Activated naive CD4-positive, alpha-beta T cell treated with anti-CD3 and anti-CD28 coated beads, Interleukin-2, amount 50 U/mL, for 24 hours (primary cell): ENCODE data around the gene CNOT1.
"Not testable (repeated sequence)": the region's sequence is repeated elsewhere in the genome, so short reads cannot be mapped to it uniquely, and the experiment has no call there.

Experiments
- H3K27ac Mint-ChIP-seq: one replicate; pipeline ENCODE4 v1.8.0; 2021; ENCODE audit warnings: mild to moderate bottlenecking, mixed read lengths
- H3K27me3 Mint-ChIP-seq: one replicate; pipeline ENCODE4 v1.8.0; 2021; ENCODE audit warnings: mixed read lengths
- H3K36me3 Mint-ChIP-seq: one replicate; pipeline ENCODE4 v1.8.0; 2021; ENCODE audit warnings: mixed read lengths
- H3K4me1 Mint-ChIP-seq: one replicate; pipeline ENCODE4 v1.8.0; 2021; ENCODE audit warnings: mixed read lengths
- H3K4me3 Mint-ChIP-seq: one replicate; pipeline ENCODE4 v1.8.0; 2021; ENCODE audit warnings: mild to moderate bottlenecking, mixed read lengths
- H3K9me3 Mint-ChIP-seq: one replicate; pipeline ENCODE4 v1.8.0; 2021; ENCODE audit warnings: mixed read lengths

The CNOT1 gene

GRCh38 chr16:58565697-58566096, 63.9 kb downstream of the CNOT1 start:
- H3K27me3 Mint-ChIP-seq, H3K4me3 Mint-ChIP-seq, H3K27ac Mint-ChIP-seq, H3K9me3 Mint-ChIP-seq, H3K4me1 Mint-ChIP-seq: not testable (repeated sequence)
- peaks cover 21% of the 10 kb centered on the region for H3K36me3 Mint-ChIP-seq

- H3K27me3 Mint-ChIP-seq: no peaks in the 10 kb centered on the region
- H3K4me1 Mint-ChIP-seq: no peaks in the 10 kb centered on the region
- H3K27ac Mint-ChIP-seq: peak overlapping the region; percentile 35
- H3K4me3 Mint-ChIP-seq: no peak overlapping the region
- peaks cover 15% of the 10 kb centered on the region for H3K36me3 Mint-ChIP-seq
- no peaks in the 10 kb centered on the region for H3K9me3 Mint-ChIP-seq
Measured at GRCh38 chr16:58563775-58564174, 65.9 kb downstream of the CNOT1 start.

- Mint-ChIP-seq H3K9me3 (no peaks in the 10 kb centered on the region), H3K27me3 (no peaks in the 10 kb centered on the region), H3K27ac (peak overlapping the region; percentile 35), H3K4me3 (no peak overlapping the region), H3K4me1 (no peaks in the 10 kb centered on the region), H3K36me3 (peaks cover 15% of the 10 kb centered on the region)
Measured at GRCh38 chr16:58563235-58563634, 66.4 kb downstream of the CNOT1 start.

- Mint-ChIP-seq H3K9me3 (no peaks in the 10 kb centered on the region), H3K4me1 (no peaks in the 10 kb centered on the region), H3K36me3 (peaks cover 19% of the 10 kb centered on the region), H3K27me3 (no peaks in the 10 kb centered on the region), H3K27ac (peak overlapping the region; percentile 17), H3K4me3 (no peak overlapping the region)
Measured at GRCh38 chr16:58556678-58557077, 72.9 kb downstream of the CNOT1 start.

GRCh38 chr16:58551496-58551895, 78.1 kb downstream of the CNOT1 start:
- Mint-ChIP-seq H3K27ac (no peak overlapping the region), H3K27me3 (no peaks in the 10 kb centered on the region), H3K36me3 (peaks cover 17% of the 10 kb centered on the region), H3K4me1 (peaks cover 8% of the 10 kb centered on the region), H3K9me3 (no peaks in the 10 kb centered on the region), H3K4me3 (no peak overlapping the region)

GRCh38 chr16:58548378-58548777, 81.2 kb downstream of the CNOT1 start:
- peaks cover 16% of the 10 kb centered on the region for H3K36me3 Mint-ChIP-seq
- H3K4me1 Mint-ChIP-seq: peaks cover 11% of the 10 kb centered on the region
- no peak overlapping the region for H3K4me3 Mint-ChIP-seq
- no peaks in the 10 kb centered on the region for H3K9me3 Mint-ChIP-seq
- H3K27me3 Mint-ChIP-seq: no peaks in the 10 kb centered on the region
- no peak overlapping the region for H3K27ac Mint-ChIP-seq

GRCh38 chr16:58543685-58544084, 85.9 kb downstream of the CNOT1 start:
- Mint-ChIP-seq H3K4me3 (no peak overlapping the region), H3K27me3 (no peaks in the 10 kb centered on the region), H3K27ac (no peak overlapping the region), H3K4me1 (peaks cover 11% of the 10 kb centered on the region), H3K36me3 (peaks cover 19% of the 10 kb centered on the region), H3K9me3 (no peaks in the 10 kb centered on the region)

- no peaks in the 10 kb centered on the region for H3K27me3 Mint-ChIP-seq
- no peak overlapping the region for H3K4me3 Mint-ChIP-seq
- no peak overlapping the region for H3K27ac Mint-ChIP-seq
- peaks cover 9% of the 10 kb centered on the region for H3K4me1 Mint-ChIP-seq
- H3K9me3 Mint-ChIP-seq: no peaks in the 10 kb centered on the region
- H3K36me3 Mint-ChIP-seq: peaks cover 25% of the 10 kb centered on the region
Measured at GRCh38 chr16:58542291-58542690, 87.3 kb downstream of the CNOT1 start.

GRCh38 chr16:58541711-58542110, 87.9 kb downstream of the CNOT1 start:
- Mint-ChIP-seq H3K4me1 (peaks cover 4% of the 10 kb centered on the region), H3K36me3 (peaks cover 23% of the 10 kb centered on the region), H3K9me3 (no peaks in the 10 kb centered on the region), H3K27ac (peak overlapping the region; percentile 30), H3K27me3 (no peaks in the 10 kb centered on the region), H3K4me3 (no peak overlapping the region)

- no peak overlapping the region for H3K4me3 Mint-ChIP-seq
- no peak overlapping the region for H3K27ac Mint-ChIP-seq
- H3K36me3 Mint-ChIP-seq: peaks cover 30% of the 10 kb centered on the region
- H3K4me1 Mint-ChIP-seq: peaks cover 4% of the 10 kb centered on the region
- H3K27me3 Mint-ChIP-seq: no peaks in the 10 kb centered on the region
- no peaks in the 10 kb centered on the region for H3K9me3 Mint-ChIP-seq
Measured at GRCh38 chr16:58537124-58537906, 92.3 kb downstream of the CNOT1 start.

- Mint-ChIP-seq H3K36me3 (peaks cover 31% of the 10 kb centered on the region), H3K27ac (no peak overlapping the region), H3K9me3 (no peaks in the 10 kb centered on the region), H3K27me3 (no peaks in the 10 kb centered on the region), H3K4me1 (peaks cover 4% of the 10 kb centered on the region), H3K4me3 (no peak overlapping the region)
Measured at GRCh38 chr16:58536278-58536677, 93.3 kb downstream of the CNOT1 start.

GRCh38 chr16:58535100-58535499, 94.5 kb downstream of the CNOT1 start:
- Mint-ChIP-seq H3K9me3 (no peaks in the 10 kb centered on the region), H3K27me3 (no peaks in the 10 kb centered on the region), H3K36me3 (peaks cover 34% of the 10 kb centered on the region), H3K4me3 (no peak overlapping the region), H3K4me1 (peaks cover 4% of the 10 kb centered on the region), H3K27ac (no peak overlapping the region)

GRCh38 chr16:58533751-58534470, 95.7 kb downstream of the CNOT1 start:
- H3K27ac Mint-ChIP-seq: no peak overlapping the region
- no peaks in the 10 kb centered on the region for H3K27me3 Mint-ChIP-seq
- H3K36me3 Mint-ChIP-seq: peaks cover 30% of the 10 kb centered on the region
- no peaks in the 10 kb centered on the region for H3K9me3 Mint-ChIP-seq
- no peak overlapping the region for H3K4me3 Mint-ChIP-seq
- H3K4me1 Mint-ChIP-seq: peaks cover 4% of the 10 kb centered on the region

GRCh38 chr16:58532414-58532813, 97.2 kb downstream of the CNOT1 start:
- Mint-ChIP-seq H3K27ac (no peak overlapping the region), H3K4me3 (no peak overlapping the region), H3K36me3 (peaks cover 24% of the 10 kb centered on the region), H3K27me3 (no peaks in the 10 kb centered on the region), H3K4me1 (peaks cover 4% of the 10 kb centered on the region), H3K9me3 (no peaks in the 10 kb centered on the region)

GRCh38 chr16:58530179-58530578, 99.4 kb downstream of the CNOT1 start:
- H3K27ac Mint-ChIP-seq: no peak overlapping the region
- no peak overlapping the region for H3K4me3 Mint-ChIP-seq
- H3K4me1 Mint-ChIP-seq: peaks cover 4% of the 10 kb centered on the region
- no peaks in the 10 kb centered on the region for H3K27me3 Mint-ChIP-seq
- H3K36me3 Mint-ChIP-seq: peaks cover 29% of the 10 kb centered on the region
- no peaks in the 10 kb centered on the region for H3K9me3 Mint-ChIP-seq

GRCh38 chr16:58519707-58520106, 109.9 kb downstream of the CNOT1 start:
- Mint-ChIP-seq H3K36me3 (peaks cover 11% of the 10 kb centered on the region), H3K4me3 (no peak overlapping the region), H3K27me3 (no peaks in the 10 kb centered on the region), H3K9me3 (no peaks in the 10 kb centered on the region), H3K4me1 (peaks cover 23% of the 10 kb centered on the region), H3K27ac (no peak overlapping the region)
